Measurements from ENCODE around the gene FDX1.

DNA sequence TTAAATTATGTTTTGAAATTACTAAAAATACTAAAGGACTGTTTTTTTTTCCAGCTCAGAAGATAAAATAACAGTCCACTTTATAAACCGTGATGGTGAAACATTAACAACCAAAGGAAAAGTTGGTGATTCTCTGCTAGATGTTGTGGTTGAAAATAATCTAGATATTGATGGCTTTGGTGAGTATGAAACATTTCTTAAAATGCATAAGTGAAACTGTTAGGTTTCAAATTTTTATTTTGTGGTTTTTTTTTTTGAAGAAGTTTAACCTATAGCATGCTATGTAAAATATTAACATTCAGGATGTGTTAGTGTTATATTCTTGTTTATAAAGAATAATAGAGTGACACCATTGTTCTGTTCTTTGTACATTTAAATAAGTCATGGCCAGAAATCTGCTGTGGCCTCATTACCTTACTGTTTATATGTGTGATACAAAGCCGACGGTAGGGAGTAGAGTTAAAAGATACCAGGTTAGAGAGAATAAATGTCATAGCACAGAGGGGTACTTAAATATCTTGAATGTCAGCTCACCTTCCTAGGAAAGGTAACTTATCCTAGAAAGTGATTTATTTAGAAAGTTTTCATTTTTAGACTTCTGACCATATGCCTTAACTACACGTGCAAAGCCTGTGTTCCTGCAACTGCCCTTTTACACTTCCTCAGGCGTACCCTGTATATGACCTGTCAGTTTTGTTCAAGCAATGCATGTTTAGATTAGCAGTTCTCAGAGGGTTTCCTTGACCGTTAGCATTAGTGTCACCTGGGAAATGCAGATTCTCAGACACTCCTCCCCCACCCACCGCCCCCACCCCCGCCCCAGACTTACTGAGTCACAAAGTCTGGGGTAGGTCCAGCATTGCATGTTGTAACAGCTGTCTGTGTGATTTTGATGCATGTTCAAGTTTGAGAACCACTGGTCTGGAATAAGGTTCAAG lies 6.3 kb downstream of the FDX1 start:
- TF ChIP-seq, protein P1, sequence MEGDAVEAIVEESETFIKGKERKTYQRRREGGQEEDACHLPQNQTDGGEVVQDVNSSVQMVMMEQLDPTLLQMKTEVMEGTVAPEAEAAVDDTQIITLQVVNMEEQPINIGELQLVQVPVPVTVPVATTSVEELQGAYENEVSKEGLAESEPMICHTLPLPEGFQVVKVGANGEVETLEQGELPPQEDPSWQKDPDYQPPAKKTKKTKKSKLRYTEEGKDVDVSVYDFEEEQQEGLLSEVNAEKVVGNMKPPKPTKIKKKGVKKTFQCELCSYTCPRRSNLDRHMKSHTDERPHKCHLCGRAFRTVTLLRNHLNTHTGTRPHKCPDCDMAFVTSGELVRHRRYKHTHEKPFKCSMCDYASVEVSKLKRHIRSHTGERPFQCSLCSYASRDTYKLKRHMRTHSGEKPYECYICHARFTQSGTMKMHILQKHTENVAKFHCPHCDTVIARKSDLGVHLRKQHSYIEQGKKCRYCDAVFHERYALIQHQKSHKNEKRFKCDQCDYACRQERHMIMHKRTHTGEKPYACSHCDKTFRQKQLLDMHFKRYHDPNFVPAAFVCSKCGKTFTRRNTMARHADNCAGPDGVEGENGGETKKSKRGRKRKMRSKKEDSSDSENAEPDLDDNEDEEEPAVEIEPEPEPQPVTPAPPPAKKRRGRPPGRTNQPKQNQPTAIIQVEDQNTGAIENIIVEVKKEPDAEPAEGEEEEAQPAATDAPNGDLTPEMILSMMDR (IDR thresholded peaks at IDR 0.05) = no peak
- no peak for TF ChIP-seq POLR2A (IDR thresholded peaks at IDR 0.05)
- TF ChIP-seq POLR2AphosphoS5 (IDR thresholded peaks at IDR 0.05; ENCODE audit: insufficient read depth in 1 of 2, low read depth in 1 of 2) = no peak
